GM19463 (cell line): ENCODE results near the gene FRS3.
"Not testable (repeated sequence)": the region's sequence is repeated elsewhere in the genome, so short reads cannot be mapped to it uniquely, and the experiment has no call there.

Experiments used
- ATAC-seq: cut with Tn5 transposase; IDR thresholded peaks from one replicate; pipeline ENCODE4 v1.9.1; 2021; ENCODE audit warnings: mild to moderate bottlenecking, moderate library complexity; ENCODE audit not compliant: unreplicated experiment

Gene FRS3

GRCh38 chr6:41779788-41780550 is at the start of gene FRS3:
FRS3 (minus strand) TSS chr6:41779900; CDS start chr6:41776987, 2,913 bp downstream.
- peak; percentile 95 for ATAC-seq

GRCh38 chr6:41826343-41827022 is 46.8 kb upstream of the FRS3 start:
- no peak for ATAC-seq

- no peak for ATAC-seq
These were observed 45.2 kb upstream of the FRS3 start for GRCh38 chr6:41824571-41825569.

- ATAC-seq, result no peak
These were observed 43.5 kb upstream of the FRS3 start for GRCh38 chr6:41823178-41823577.

- no peak for ATAC-seq
These were observed 42.3 kb upstream of the FRS3 start for GRCh38 chr6:41822021-41822420.

- ATAC-seq, result no peak
These were observed 41.6 kb upstream of the FRS3 start for GRCh38 chr6:41821266-41821665.

- no peak for ATAC-seq
These were observed 38.8 kb upstream of the FRS3 start for GRCh38 chr6:41818271-41819054.

- ATAC-seq, result no peak
These were observed 35.9 kb upstream of the FRS3 start for GRCh38 chr6:41815587-41815986.

GRCh38 chr6:41814629-41815028 is 34.9 kb upstream of the FRS3 start:
- ATAC-seq, result no peak

- ATAC-seq, result no peak
These were observed 34.3 kb upstream of the FRS3 start for GRCh38 chr6:41813956-41814355.

- ATAC-seq, result no peak
These were observed 33.8 kb upstream of the FRS3 start for GRCh38 chr6:41813469-41813868.

- not testable (repeated sequence) for ATAC-seq
These were observed 32.2 kb upstream of the FRS3 start for GRCh38 chr6:41811946-41812345.

- ATAC-seq, result no peak
These were observed 31.4 kb upstream of the FRS3 start for GRCh38 chr6:41811095-41811494.

GRCh38 chr6:41805830-41806774 is 26.4 kb upstream of the FRS3 start:
- ATAC-seq, result no peak

GRCh38 chr6:41801380-41801779 is 21.7 kb upstream of the FRS3 start:
- no peak for ATAC-seq

- no peak for ATAC-seq
These were observed 19.8 kb upstream of the FRS3 start for GRCh38 chr6:41799559-41799911.

GRCh38 chr6:41798901-41799558 is 19.3 kb upstream of the FRS3 start:
- ATAC-seq, result no peak

GRCh38 chr6:41796474-41796873 is 16.8 kb upstream of the FRS3 start:
- ATAC-seq, result no peak

- ATAC-seq, result no peak
These were observed 12.3 kb upstream of the FRS3 start for GRCh38 chr6:41791984-41792383.
